Activated T-cell treated with anti-CD3 and anti-CD28 coated beads, Interleukin-2, amount 50 U/mL, for 4 hours (primary cell): Measurements from ENCODE around the gene ABCC4. TPM values are rescaled to one million over a fixed set of nuclear protein-coding genes. Genes with fewer than 3 reads are reported as not detected.

Experiments
- ATAC-seq, 2 donors: fragments of 200-7000 bp; cut with Tn5 transposase; one replicate each; pipeline ENCODE4 v1.10.0; 2021
- DNase-seq: peaks from one replicate; pipeline ENCODE4 v3.0.0-alpha.2; 2020
- H3K27me3 Mint-ChIP-seq: one replicate; pipeline ENCODE4 v1.8.0; 2021; ENCODE audit warnings: low read depth, mixed read lengths
- H3K36me3 Mint-ChIP-seq: one replicate; pipeline ENCODE4 v1.8.0; 2022; ENCODE audit warnings: mixed read lengths; ENCODE audit not compliant: insufficient read depth
- H3K4me1 Mint-ChIP-seq: one replicate; pipeline ENCODE4 v1.8.0; 2021; ENCODE audit warnings: low read depth, mixed read lengths
- H3K4me3 Mint-ChIP-seq: one replicate; pipeline ENCODE4 v1.8.0; 2021; ENCODE audit warnings: mild to moderate bottlenecking, moderate library complexity, mixed read lengths
- H3K9me3 Mint-ChIP-seq: one replicate; pipeline ENCODE4 v1.8.0; 2021; ENCODE audit warnings: mixed read lengths
- total RNA-seq, 3 donors: library from RNA; stranded (reverse); gene quantifications; one replicate each; pipeline ENCODE4 v1.2.1, GENCODE V29; 2021

ABCC4 gene
- total RNA-seq, 3 donors from 2014 or later, result 17.6 to 18.5 (median 18.3) TPM

DNA sequence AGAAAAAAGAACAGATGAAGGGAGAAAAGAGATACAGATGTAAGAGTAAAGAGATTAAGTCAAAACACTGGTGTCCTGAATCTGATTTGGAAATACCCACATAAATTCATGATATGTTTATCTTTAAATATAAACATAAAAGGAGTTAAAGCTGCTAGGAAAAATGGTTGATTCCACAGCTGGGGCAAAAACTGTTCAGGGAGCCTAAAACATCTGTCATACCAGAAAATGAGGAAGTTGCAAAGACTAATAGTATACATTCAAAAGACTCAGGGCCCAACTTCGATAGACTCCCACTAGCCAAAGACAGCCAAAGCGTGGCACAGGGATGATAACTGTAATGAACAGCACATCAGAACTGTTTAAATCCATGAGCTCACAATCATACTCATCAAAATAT lies 62.0 kb downstream of the ABCC4 start:
- ATAC-seq (no peak), DNase-seq (no peak)
- no peak overlapping the region for H3K4me3 Mint-ChIP-seq
- no peaks in the 10 kb centered on the region for H3K27me3 Mint-ChIP-seq
- H3K4me1 Mint-ChIP-seq, result no peaks in the 10 kb centered on the region
- H3K36me3 Mint-ChIP-seq, result peaks cover 13% of the 10 kb centered on the region
- no peaks in the 10 kb centered on the region for H3K9me3 Mint-ChIP-seq

DNA sequence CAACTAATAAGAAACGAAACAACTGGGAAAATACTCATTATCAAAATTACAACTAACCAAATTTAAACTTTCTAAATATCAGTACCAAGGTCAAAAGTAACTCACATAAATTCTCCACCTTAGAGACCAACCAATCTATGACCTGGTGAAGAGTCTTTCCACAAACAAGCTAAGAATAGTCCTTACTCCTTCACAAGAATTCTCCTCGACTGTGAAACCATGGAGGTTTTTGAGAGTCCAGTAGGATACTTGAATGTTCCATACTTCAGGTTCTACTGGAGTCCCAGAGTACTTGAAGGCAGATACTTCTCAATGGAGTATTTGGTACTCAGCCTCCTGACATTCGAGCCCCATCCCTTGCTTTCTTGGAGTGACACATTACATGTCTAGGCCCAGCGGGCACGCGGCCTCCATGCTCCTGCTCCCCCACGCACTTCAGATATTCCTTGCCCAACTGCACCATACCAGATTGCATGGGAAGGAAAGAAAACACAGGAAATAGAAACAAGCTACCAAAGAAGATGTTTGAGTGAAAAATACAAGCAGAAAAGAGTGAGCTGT lies 63.9 kb downstream of the ABCC4 start:
- Mint-ChIP-seq H3K27me3 (no peaks in the 10 kb centered on the region), H3K36me3 (peaks cover 13% of the 10 kb centered on the region), H3K4me1 (no peaks in the 10 kb centered on the region), H3K4me3 (no peak overlapping the region), H3K9me3 (no peaks in the 10 kb centered on the region)
- DNase-seq, result no peak
- ATAC-seq, result no peak

DNA sequence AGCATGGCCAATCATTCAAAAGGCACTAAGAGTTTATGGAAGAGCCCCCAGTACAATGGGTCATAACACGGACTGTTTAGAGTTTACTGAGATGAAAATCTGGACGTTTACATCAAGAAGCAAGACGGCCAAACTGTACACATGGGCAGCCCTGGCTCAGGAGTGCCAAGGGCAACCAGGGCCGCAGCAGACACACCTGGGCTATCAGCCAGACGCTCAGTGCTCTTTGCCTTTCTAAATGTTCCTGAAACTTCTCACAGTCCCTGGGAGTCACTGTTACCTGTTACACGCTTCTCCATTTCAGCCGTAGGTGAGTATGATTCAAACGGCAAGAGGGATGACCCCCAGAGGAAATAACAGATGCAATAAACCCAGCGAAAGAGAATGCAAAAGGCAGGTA lies 64.5 kb downstream of the ABCC4 start:
- Mint-ChIP-seq H3K9me3 (no peaks in the 10 kb centered on the region), H3K36me3 (peaks cover 13% of the 10 kb centered on the region), H3K4me3 (no peak overlapping the region), H3K4me1 (no peaks in the 10 kb centered on the region), H3K27me3 (no peaks in the 10 kb centered on the region)
- ATAC-seq, result no peak
- no peak for DNase-seq

DNA sequence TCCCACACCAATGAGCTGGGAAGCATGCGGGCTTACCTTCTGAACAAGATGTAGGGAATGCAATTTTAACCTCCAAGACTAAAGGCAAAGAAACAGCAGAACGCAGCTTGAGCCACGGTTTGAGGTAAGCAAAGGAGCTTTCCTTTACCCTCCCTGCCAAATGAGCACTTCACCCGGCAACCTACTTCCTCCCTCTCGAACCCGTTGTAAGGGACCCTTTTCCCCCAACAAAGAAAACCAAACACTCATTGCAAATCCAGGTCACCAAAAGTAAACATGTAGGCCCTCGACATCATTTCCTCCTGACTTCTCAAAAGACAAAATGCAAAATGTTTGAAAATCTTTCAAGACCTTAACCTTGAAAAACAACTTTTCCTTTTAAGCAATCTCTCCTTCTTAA lies 65.3 kb downstream of the ABCC4 start:
- ATAC-seq, result no peak
- H3K27me3 Mint-ChIP-seq, result no peaks in the 10 kb centered on the region
- DNase-seq, result no peak
- H3K9me3 Mint-ChIP-seq, result no peaks in the 10 kb centered on the region
- no peak overlapping the region for H3K4me3 Mint-ChIP-seq
- H3K36me3 Mint-ChIP-seq, result peaks cover 11% of the 10 kb centered on the region
- no peaks in the 10 kb centered on the region for H3K4me1 Mint-ChIP-seq

DNA sequence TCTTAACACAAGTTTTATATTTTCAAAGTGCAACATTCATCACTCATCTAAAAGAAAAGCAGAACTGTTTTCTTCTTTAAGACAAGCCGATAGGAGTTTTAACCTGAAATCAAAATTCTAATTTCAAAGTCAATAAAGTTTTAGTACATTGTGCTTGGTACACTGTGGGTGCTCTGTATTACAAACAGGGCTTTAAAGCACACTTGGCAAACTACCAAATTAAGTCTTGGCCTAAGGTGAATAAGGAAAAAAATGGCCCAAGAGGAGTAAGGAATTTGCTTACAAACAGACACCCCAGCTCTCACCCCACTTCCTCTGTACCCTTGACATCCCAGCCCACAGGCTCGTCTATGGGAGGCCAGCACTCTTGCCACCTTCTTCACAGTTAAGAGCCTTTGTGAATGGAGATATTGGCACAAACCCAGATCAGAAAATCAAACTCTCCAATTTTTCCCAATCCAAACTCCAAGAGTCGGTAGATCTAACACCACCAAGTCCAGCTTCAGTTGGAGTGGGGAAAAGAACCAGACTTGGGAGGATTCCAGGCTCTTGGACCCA lies 66.0 kb downstream of the ABCC4 start:
- no peak for ATAC-seq
- H3K4me3 Mint-ChIP-seq, result no peak overlapping the region
- no peak for DNase-seq
- peaks cover 14% of the 10 kb centered on the region for H3K36me3 Mint-ChIP-seq
- no peaks in the 10 kb centered on the region for H3K4me1 Mint-ChIP-seq
- H3K27me3 Mint-ChIP-seq, result no peaks in the 10 kb centered on the region
- H3K9me3 Mint-ChIP-seq, result no peaks in the 10 kb centered on the region

DNA sequence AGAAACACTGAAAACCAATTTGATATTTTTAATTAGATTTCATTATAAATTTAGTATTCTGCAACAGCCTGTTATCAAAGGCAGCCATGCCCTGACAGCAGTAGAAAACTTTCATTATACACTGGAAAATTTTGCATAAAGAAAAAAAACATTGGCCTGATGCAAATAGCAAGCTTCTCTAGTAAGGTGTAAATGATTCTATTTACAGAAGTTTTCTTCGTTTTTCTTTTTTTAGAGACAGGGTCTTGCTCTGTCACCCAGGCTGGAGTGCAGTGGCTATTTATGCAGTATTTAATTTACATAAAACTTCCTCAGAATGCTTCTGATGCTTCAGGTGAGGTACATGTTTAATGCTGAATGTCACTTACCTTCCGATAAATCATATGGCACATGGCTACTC lies 67.0 kb downstream of the ABCC4 start:
- Mint-ChIP-seq H3K9me3 (no peaks in the 10 kb centered on the region), H3K4me3 (no peak overlapping the region), H3K36me3 (peaks cover 14% of the 10 kb centered on the region), H3K4me1 (no peaks in the 10 kb centered on the region), H3K27me3 (no peaks in the 10 kb centered on the region)
- DNase-seq (no peak), ATAC-seq (no peak)

DNA sequence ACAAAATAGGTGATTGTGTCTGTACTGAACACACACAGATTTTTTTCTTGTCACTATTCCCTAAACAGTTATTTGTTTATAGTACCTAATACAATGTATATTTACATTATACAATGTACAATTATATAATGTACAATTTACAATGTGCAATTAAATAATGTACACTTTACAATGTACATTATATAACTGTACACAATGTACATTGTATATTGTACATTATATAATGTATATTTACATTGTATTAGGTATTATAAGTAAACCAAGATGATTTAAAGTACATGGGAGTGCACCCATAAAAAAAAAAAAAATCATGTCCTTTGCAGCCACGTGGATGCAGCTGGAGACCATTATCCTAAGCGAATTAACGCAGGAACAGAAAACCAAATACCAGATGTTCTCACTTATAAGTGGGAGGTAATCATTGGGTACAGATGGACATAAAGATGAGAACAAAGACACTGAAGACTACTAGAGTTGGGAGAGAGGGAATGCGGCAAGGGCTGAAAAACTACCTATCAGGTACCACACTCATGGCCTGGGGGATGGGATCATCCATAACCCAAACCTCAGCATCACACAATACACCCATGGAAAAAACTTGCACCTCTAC lies 68.1 kb downstream of the ABCC4 start:
- H3K27me3 Mint-ChIP-seq, result no peaks in the 10 kb centered on the region
- peaks cover 14% of the 10 kb centered on the region for H3K36me3 Mint-ChIP-seq
- ATAC-seq, result no peak
- no peak overlapping the region for H3K4me3 Mint-ChIP-seq
- no peaks in the 10 kb centered on the region for H3K4me1 Mint-ChIP-seq
- H3K9me3 Mint-ChIP-seq, result no peaks in the 10 kb centered on the region
- DNase-seq, result no peak

DNA sequence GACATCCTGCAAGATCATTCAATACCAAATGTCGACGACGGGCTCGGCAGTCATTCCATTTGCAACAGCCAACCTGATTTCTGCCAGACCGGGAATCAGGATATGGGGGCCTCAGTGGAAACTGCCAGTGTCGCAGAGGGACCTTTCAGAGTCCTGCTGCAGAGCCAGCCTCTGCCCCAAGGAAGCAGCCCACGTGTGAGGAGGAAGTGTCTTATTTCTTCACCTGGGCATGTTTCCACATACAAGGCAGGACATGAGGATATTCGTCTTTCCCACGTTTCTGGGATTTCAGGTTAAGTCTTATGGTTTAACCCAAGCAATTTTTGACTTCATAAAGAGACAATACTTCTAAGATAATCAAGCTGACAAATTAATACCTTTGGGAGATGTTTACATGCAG lies 69.9 kb downstream of the ABCC4 start:
- no peaks in the 10 kb centered on the region for H3K9me3 Mint-ChIP-seq
- H3K4me3 Mint-ChIP-seq, result no peak overlapping the region
- H3K36me3 Mint-ChIP-seq, result peaks cover 12% of the 10 kb centered on the region
- no peak for DNase-seq
- peaks cover 10% of the 10 kb centered on the region for H3K4me1 Mint-ChIP-seq
- ATAC-seq, result no peak
- no peaks in the 10 kb centered on the region for H3K27me3 Mint-ChIP-seq

DNA sequence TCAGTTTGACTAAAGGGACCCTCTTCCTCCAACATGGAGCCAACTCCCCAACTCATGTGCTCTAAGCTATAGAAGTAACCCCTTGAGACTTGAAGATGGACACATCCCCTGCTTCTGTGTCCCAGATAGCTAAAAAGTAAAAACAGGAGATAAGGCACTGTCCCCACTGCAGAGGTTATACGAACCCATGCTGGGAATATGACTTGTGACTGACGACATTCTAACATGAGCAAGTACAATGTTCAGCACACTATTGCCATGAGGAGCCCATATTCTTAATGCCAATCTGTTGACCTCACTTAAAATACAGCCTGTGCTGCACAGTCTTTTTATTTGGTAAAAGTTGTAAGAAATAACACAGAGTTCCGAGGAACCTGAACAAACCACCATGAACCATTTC lies 71.4 kb downstream of the ABCC4 start:
- Mint-ChIP-seq H3K9me3 (no peaks in the 10 kb centered on the region), H3K27me3 (no peaks in the 10 kb centered on the region), H3K4me1 (peaks cover 10% of the 10 kb centered on the region), H3K4me3 (no peak overlapping the region), H3K36me3 (peaks cover 6% of the 10 kb centered on the region)
- ATAC-seq (no peak), DNase-seq (no peak)

DNA sequence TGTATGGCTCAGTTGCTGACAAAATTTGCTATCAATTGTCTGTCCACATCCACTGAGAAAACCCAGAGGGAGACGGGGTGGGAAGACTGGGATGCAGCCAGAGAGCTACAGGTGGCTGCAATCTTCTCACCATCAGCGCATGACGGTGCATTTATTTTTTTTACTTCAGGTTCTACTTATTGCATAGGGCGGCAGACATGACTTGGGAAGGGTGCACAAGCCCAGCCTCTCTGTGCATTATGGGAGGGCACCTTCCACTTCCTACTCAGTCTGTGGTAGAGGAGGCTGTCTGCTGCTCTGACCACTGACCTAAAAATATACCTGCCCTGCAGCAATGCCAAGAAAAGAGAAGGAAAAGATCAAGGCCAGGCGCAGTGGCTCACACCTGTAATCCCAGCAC lies 73.1 kb downstream of the ABCC4 start:
- Mint-ChIP-seq H3K36me3 (peaks cover 5% of the 10 kb centered on the region), H3K27me3 (no peaks in the 10 kb centered on the region), H3K4me1 (peaks cover 10% of the 10 kb centered on the region), H3K9me3 (no peaks in the 10 kb centered on the region), H3K4me3 (no peak overlapping the region)
- DNase-seq (no peak), ATAC-seq (no peak)

DNA sequence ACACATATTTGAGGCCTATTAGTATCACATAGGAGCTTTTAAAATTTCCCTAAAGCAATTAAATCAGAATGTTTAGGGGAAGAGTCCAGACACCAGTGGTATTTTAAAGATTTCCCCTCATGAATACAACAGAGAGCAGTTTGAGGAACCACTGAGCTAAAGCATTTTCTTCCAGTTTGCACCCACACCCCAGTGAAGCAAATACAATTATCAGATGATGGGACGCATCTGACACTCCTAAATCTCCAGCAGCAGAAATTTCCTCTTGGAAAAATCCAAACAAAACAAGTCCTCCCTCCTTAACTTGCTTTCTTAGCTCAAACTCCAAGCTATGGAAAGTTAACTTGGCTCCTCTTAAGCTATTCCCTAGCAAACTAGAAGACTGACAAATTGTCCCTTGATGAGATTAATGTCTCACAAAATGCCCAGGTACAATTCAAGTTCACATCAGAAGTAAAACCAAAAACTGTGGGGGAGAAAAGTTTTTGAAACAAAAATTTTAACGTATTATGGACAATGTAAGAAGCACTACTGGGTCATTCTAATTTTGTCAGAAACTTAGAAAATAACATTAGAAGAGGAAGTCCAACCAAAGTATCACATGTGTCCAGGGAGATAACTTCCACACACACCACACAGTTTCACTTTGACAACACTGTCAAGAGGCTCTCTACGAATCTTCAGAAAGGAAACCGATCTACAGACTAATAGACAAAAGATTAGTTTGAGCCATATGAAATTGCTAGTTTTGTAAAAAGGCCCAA lies 74.1 kb downstream of the ABCC4 start:
- Mint-ChIP-seq H3K36me3 (peaks cover 5% of the 10 kb centered on the region), H3K4me3 (no peak overlapping the region), H3K4me1 (peaks cover 10% of the 10 kb centered on the region), H3K27me3 (no peaks in the 10 kb centered on the region), H3K9me3 (no peaks in the 10 kb centered on the region)
- DNase-seq, result no peak
- ATAC-seq, result no peak

DNA sequence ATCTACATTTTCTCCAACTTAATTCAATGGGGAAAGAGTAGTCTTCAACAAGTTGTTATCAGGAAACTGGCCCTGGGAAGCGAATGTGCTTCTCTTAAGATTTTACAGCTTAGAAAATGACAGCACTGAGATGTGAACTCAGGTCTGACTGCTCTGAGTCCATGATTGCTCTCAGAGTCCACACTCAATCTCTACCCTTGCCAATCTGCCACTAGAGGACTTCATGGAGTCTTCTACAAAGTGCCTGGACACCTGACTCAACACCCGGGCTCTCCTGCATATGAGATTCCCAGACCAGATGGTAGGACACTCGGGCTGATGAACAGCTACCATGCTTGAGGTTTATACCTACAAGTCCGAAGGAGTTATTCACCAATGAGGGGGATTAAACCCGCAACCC lies 74.8 kb downstream of the ABCC4 start:
- Mint-ChIP-seq H3K4me1 (peaks cover 10% of the 10 kb centered on the region), H3K27me3 (no peaks in the 10 kb centered on the region), H3K4me3 (no peak overlapping the region), H3K36me3 (peaks cover 3% of the 10 kb centered on the region), H3K9me3 (no peaks in the 10 kb centered on the region)
- DNase-seq, result no peak
- no peak for ATAC-seq

DNA sequence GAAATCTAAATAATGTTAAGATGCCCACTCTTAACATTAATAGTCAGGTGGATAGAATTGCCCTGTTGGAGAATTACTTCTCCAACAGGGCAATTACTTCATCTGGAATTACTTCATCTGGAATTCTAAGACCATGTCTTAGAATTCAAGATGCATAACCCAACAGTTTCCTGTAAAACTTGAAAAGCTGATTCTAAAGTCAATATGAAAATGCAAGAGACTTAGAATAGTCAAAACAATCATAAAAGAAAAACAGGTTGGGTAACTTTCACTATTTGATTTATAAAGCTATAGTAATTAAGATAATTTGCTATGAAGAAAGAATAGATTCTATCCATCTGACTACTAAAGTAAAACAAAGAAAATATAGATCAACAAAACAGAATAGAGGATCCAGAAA lies 75.2 kb downstream of the ABCC4 start:
- peaks cover 10% of the 10 kb centered on the region for H3K4me1 Mint-ChIP-seq
- H3K9me3 Mint-ChIP-seq, result no peaks in the 10 kb centered on the region
- no peak overlapping the region for H3K4me3 Mint-ChIP-seq
- DNase-seq, result no peak
- peaks cover 3% of the 10 kb centered on the region for H3K36me3 Mint-ChIP-seq
- no peaks in the 10 kb centered on the region for H3K27me3 Mint-ChIP-seq
- no peak for ATAC-seq

DNA sequence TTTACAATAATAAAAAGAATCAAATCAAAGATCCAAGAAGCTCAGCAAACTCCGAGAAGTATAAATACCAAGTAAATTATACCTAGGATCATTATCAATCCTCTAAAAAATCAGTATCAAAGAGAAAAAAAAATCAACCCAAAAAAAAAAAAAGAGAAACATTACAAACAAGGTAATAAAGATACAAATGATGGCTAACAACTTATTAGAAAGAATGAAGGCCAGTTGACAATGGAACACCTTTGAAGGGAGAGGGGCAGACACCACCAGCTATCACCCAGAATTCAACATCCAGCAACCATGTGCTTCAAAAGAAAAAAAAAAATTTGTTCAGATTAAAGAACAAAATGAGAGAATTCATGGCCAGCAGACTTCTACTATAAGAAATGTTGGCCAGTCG lies 77.2 kb downstream of the ABCC4 start:
- ATAC-seq (no peak), DNase-seq (no peak)
- no peaks in the 10 kb centered on the region for H3K9me3 Mint-ChIP-seq
- H3K4me3 Mint-ChIP-seq, result no peak overlapping the region
- H3K27me3 Mint-ChIP-seq, result no peaks in the 10 kb centered on the region
- H3K36me3 Mint-ChIP-seq, result peaks cover 13% of the 10 kb centered on the region
- peaks cover 10% of the 10 kb centered on the region for H3K4me1 Mint-ChIP-seq

DNA sequence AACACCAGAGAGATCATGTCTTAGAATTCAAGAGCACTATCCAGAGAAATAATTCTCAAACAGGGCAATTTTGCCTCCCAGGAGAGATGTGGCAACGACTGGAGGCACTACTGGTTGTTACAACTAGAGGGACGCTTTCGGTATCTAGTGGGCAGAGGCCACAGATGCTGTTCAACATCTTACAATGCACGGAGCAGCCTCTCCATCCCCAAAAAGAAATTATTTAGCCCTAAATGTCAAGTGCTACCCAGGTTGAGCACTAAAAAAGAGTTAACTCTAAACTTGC lies 78.6 kb downstream of the ABCC4 start:
- Mint-ChIP-seq H3K4me1 (peaks cover 10% of the 10 kb centered on the region), H3K9me3 (no peaks in the 10 kb centered on the region), H3K36me3 (peaks cover 23% of the 10 kb centered on the region), H3K4me3 (no peak overlapping the region), H3K27me3 (no peaks in the 10 kb centered on the region)
- DNase-seq, result no peak
- no peak for ATAC-seq
